HG03175 (cell line): Measurements from ENCODE around the gene KRTAP9-1.
"Not testable (repeated sequence)": the region's sequence is repeated elsewhere in the genome, so short reads cannot be mapped to it uniquely, and the experiment has no call there.

Experiments
- ATAC-seq: cut with Tn5 transposase; IDR thresholded peaks from one replicate; pipeline ENCODE4 v1.9.1; 2021; ENCODE audit warnings: mild to moderate bottlenecking, moderate library complexity; ENCODE audit not compliant: unreplicated experiment

The KRTAP9-1 gene

DNA sequence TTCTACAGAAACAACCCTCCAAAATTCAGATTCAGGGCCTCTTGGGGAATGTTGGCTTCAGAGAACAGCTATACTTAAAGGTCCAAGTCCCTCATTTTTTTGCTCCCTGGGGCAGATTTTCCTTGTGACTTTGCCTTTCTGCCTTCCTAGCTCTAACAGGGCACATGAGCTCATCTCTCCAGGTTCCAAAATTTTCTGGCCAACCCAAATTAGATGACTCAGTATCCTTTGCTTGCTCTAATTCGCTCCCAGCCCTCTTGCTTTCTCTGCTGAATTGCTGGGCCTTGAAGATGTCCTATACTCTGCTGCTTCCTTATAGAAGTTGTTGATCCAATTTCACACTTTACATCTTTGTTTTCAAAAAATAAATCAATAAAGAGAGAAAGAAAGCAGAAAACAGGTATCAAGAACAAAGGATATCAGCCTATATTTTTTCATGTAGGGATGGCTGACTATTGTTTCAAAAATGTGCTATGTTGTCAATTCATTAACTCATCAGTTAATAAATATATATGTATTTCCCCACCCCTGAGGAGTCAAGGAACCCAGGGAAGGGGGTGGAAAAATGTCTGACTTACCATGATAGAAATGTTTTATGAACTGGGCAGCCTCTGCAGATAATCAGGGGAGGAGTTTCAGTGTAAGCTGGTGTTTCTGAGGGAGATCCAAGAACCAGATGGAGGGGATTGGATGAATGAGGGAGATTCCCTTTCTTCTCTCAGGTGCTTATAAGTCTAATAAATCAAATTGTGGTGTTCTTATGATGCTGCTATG lies 10.7 kb upstream of the KRTAP9-1 start:
- ATAC-seq: no peak

DNA sequence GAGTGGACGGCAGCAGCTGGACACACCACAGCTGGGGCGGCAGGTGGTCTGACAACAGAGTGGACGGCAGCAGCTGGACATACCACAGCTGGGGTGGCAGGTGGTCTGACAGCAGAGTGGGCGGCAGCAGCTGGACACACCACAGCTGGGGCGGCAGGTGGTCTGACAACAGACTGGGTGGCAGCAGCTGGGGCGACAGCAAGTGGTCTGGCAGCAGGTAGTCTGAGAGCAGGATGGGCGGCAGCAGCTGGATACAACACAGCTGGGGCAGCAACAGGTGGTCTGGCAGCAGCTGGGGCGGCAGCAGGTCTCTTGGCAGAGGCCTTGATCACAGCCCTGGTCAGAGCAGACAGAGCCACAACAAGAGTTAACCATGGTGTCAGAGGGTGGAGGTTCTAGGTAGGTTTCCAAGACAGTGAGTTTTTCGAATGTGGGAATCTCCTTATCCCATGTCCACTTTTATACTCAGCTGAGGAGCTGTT lies 5.2 kb upstream of the KRTAP9-1 start, which contains the start of gene KRTAP4-1:
Gene KRTAP4-1 (minus strand): TSS at position 432 of the 482 bp plus-strand sequence. CDS start 57 bp downstream, at position 375.
- no peak for ATAC-seq

GRCh38 chr17:41185001-41185400 lies 4.7 kb upstream of the KRTAP9-1 start:
- no peak for ATAC-seq

DNA sequence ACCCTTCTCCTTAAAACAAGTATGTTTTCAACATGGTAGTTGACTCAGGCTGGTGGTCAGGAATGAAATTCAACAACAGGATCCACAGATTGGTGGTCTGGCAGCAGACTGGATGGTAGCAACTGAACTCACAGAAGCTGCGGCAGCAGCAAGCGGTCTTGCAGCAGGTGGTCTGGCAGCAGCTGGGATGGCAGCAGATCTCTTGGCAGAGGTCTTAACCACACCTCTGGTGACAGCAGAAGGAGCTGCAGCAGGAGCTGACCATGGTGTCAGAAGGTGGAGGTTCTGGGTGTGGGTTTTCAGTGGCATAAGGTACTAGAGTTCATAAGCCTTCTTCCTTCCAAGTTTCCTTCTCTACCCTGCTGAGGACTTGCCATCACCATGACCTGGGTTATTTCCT lies 2.8 kb upstream of the KRTAP9-1 start:
- ATAC-seq: no peak

DNA sequence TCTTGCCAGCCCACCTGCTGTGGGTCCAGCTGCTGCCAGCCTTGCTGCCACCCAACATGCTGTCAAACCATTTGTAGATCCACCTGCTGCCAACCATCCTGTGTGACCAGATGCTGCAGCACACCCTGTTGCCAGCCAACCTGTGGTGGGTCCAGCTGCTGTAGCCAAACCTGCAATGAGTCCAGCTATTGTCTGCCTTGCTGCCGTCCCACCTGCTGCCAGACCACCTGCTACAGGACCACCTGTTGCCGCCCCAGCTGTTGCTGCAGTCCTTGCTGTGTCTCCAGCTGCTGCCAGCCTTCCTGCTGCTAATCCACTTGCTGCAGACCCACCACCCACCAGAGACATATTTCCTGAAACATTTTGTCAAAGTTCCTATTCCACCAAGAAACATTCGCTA lies 641 bp downstream of the KRTAP9-1 start:
- no peak for ATAC-seq

GRCh38 chr17:41196068-41196467 lies 6.4 kb downstream of the KRTAP9-1 start:
- ATAC-seq: no peak

DNA sequence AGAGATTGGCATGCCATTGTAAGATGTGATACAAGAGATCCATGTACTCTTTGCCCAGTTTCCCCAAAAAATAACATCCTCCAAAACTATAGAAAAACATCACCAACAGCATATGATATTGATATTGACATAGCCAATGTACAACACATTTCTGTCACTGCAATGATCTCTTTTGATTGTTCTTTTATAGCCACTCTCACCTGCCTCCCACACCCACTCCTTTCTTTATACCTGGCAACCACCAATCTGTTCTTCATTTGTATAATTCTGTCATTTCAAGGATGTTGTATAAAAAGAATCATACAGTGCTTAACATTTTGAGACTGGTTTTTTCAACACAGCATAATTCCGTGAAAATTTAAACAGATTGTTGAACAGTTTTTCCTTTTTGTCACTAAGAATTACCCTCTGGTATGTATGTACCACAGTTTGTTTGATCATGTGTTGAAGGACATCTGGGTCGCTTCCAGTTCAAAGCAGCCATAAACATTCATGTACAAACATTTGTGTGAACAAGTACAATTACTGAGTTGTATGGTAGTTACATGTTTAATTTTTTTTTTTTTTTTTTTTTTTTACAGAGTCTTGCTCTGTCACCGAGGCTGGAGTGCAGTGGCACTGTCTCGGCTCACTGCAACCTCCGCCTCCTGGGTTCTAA lies 9.9 kb downstream of the KRTAP9-1 start:
- ATAC-seq: no peak

GRCh38 chr17:41211845-41212466 lies 22.3 kb downstream of the KRTAP9-1 start:
- no peak for ATAC-seq

- no peak for ATAC-seq
Measured at GRCh38 chr17:41212524-41213169, 23.0 kb downstream of the KRTAP9-1 start.

DNA sequence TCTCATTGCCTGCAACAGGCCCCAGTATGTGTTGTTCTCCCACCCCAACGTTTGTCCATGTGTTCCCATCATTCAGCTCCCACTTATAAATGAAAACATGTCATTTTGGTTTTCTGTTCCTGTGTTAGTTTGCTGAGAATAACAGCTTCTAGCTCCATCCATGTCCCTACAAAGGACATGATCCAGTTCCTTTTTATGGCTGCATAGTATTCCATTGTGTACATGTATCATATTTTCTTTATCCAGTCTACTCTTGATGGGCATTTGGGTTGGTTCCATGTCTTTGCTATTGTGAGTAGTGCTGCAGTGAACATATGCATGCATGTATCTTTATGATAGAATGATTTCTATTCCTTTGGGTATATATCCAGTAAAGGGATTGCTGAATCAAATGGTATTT lies 26.0 kb downstream of the KRTAP9-1 start:
- no peak for ATAC-seq

GRCh38 chr17:41223821-41224220 lies 34.1 kb downstream of the KRTAP9-1 start:
- ATAC-seq: no peak

- no peak for ATAC-seq
Measured at GRCh38 chr17:41226051-41226450, 36.4 kb downstream of the KRTAP9-1 start.

- not testable (repeated sequence) for ATAC-seq
Measured at GRCh38 chr17:41226598-41227095, 37.0 kb downstream of the KRTAP9-1 start, which contains the start of gene KRTAP9-2. TSS of gene KRTAP9-2 (plus strand) at chr17:41226648. CDS start at chr17:41226655, 7 bp downstream.

DNA sequence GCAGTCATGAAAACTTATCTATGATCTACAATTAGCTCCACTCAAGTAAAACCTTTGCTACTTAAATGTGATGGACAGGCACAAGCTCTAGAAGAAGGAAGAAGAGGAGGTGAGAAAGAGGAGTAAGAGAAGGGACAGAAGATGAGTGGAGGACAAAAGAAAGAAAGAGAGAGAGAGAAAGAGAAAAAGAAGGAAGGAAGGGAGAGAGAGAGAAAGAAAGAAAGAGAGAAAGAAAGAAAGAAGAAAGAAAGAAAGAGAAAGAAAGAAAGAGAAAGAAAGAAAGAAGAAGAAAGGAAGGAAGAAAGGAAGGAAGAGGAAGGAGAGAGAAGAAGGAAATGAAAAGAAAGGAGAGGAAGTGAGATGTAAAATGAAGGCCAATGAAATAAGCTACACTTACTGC lies 40.4 kb downstream of the KRTAP9-1 start:
- ATAC-seq: no peak

DNA sequence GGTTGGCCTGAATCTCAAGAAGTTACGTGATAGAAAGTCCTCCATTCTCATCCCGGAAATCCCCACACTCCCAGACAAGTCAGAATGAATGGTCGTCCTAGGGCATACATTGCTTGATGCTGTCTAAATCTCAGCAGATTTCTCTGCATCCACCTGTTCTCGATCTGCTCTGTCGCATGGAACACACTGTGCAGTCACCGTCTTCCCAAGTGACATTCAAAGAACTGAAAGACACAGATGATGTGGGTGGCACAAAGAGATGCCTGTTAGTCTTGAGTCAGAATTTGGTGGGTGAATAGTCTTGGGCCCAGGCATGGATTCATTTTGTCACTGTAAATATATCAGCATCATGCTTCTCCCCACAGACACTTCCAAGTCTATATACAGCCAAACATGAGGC lies 42.0 kb downstream of the KRTAP9-1 start:
- ATAC-seq: no peak

DNA sequence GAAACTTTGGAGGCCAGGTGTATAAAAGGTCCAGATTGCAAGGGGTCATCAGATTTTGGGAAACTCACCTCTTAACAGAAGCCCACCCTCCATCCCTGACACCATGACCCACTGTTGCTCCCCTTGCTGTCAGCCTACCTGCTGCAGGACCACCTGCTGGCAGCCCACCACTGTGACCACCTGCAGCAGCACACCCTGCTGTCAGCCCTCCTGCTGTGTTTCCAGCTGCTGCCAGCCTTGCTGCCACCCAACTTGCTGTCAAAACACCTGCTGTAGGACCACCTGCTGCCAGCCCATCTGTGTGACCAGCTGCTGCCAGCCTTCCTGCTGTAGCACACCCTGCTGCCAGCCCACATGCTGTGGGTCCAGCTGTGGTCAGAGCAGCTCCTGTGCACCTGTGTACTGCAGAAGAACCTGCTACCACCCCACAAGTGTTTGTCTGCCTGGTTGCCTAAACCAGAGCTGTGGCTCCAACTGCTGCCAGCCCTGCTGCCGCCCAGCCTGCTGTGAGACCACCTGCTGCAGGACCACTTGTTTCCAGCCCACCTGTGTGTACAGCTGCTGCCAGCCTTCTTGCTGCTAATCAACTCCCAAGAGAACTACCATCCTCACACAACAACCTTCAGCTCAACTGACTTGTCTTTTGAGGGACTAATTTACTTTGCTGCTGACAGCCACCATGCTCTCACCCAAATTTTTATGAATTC lies 42.9 kb downstream of the KRTAP9-1 start, which contains the start of gene KRTAP9-3:
Gene KRTAP9-3 (plus strand): TSS at position 51 of the 707 bp plus-strand sequence. CDS start 53 bp downstream, at position 104.
- ATAC-seq: not testable (repeated sequence)

DNA sequence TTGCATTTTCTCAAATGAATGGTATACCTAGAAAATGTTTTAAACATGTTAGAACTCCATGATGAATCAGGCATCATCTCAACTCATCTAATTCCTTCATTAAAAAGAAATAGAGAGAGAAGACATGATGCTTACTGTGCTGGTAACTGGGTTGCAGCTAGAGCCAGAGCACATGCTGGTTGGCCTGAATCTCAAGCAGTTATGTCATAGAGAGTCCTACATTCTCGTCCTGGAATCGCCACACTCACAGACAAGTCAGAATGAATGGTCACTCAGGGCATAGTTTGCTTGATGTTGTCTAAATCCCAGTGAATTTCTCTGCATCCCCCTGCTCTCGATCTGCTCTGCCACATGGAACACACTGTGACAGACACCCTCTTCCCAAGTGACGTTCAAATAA lies 47.4 kb downstream of the KRTAP9-1 start:
- ATAC-seq: not testable (repeated sequence)

DNA sequence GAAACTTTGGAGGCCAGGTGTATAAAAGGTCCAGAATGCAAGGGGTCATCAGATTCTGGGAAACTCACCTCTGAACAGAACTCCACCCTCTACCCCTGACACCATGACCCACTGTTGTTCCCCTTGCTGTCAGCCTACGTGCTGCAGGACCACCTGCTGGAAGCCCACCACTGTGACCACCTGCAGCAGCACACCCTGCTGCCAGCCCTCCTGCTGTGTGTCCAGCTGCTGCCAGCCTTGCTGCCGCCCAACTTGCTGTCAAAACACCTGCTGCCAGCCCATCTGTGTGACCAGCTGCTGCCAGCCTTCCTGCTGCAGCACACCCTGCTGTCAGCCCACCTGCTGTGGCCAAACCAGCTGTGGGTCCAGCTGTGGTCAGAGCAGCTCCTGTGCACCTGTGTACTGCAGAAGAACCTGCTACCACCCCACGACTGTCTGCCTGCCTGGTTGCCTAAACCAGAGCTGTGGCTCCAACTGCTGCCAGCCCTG lies 48.3 kb downstream of the KRTAP9-1 start, which contains the start of gene KRTAP9-8:
Gene KRTAP9-8 (plus strand): TSS at position 51 of the 489 bp plus-strand sequence. CDS start 53 bp downstream, at position 104.
- not testable (repeated sequence) for ATAC-seq
